PC-9 (cell line): ENCODE results near the gene MORC4.

Source experiments
- EZH2 ChIP-seq: fragments of 200-600 bp; sonication (generic); IDR thresholded peaks from 2 replicates; pipeline ENCODE4 v1.8.0; 2017; ENCODE audit warnings: antibody characterized with exemption, low read depth
- TF ChIP-seq, protein P1 (sequence below): fragments of 200-600 bp; sonication (generic); conservative IDR thresholded peaks from 2 replicates; pipeline ENCODE4 v1.6.1; 2017; ENCODE audit warnings: mixed run types, antibody characterized with exemption, mild to moderate bottlenecking, moderate library complexity

DNA sequence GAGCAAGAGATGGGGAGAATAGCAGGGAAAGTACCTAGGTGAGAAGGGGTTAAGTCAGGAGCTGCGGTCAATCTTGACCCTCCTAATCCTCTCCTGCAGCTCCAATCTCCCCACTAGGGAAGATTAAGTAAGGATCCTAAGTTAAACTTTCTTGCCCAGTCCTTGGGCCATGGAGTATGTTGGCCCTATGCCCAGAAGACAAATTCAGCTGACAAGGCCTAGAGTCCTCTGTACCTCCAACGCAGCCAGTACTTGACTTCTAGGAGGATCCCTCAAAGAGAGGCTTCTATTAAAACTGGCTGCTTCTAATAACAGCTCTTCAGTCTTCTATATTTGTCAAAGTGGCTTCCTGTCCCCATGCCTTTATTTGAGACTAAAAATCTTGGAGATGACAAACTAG, 78.4 kb downstream of the MORC4 start:
- TF ChIP-seq, protein P1, sequence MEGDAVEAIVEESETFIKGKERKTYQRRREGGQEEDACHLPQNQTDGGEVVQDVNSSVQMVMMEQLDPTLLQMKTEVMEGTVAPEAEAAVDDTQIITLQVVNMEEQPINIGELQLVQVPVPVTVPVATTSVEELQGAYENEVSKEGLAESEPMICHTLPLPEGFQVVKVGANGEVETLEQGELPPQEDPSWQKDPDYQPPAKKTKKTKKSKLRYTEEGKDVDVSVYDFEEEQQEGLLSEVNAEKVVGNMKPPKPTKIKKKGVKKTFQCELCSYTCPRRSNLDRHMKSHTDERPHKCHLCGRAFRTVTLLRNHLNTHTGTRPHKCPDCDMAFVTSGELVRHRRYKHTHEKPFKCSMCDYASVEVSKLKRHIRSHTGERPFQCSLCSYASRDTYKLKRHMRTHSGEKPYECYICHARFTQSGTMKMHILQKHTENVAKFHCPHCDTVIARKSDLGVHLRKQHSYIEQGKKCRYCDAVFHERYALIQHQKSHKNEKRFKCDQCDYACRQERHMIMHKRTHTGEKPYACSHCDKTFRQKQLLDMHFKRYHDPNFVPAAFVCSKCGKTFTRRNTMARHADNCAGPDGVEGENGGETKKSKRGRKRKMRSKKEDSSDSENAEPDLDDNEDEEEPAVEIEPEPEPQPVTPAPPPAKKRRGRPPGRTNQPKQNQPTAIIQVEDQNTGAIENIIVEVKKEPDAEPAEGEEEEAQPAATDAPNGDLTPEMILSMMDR, result no peak
- TF ChIP-seq EZH2, result no peak
